Activated CD8-positive, alpha-beta T cell treated with anti-CD3 and anti-CD28 coated beads for 36 hours (primary cell): ENCODE results near the gene NRL. TPM values are rescaled to one million over a fixed set of nuclear protein-coding genes. Genes with fewer than 3 reads are reported as not detected.
A peak's percentile ranks its signal among the peaks of the same experiment; 100 is the strongest.

ENCODE experiments used
- ATAC-seq: fragments of 200-7000 bp; cut with Tn5 transposase; one replicate; pipeline ENCODE4 v1.10.0; 2021; ENCODE audit warnings: mild to moderate bottlenecking, moderate library complexity
- CTCF ChIA-PET: fragments of 350-600 bp; sonication (Branson Sonifier 250); formaldehyde crosslinking; loops from one replicate; lab custom pipeline; 2021; ENCODE audit warnings: antibody characterized with exemption; lab: Charles Lee
- POLR2A ChIA-PET: fragments of 350-600 bp; sonication (Branson Sonifier 250); formaldehyde crosslinking; loops from one replicate; lab custom pipeline; 2021; ENCODE audit warnings: antibody characterized with exemption; lab: Charles Lee
- DNase-seq: peaks from one replicate; pipeline ENCODE4 v3.0.0-alpha.2; 2020
- H3K27ac Mint-ChIP-seq: one replicate; pipeline ENCODE4 v1.8.0; 2021; ENCODE audit warnings: mild to moderate bottlenecking, mixed read lengths
- H3K27me3 Mint-ChIP-seq: one replicate; pipeline ENCODE4 v1.8.0; 2021; ENCODE audit warnings: mixed read lengths
- H3K36me3 Mint-ChIP-seq: one replicate; pipeline ENCODE4 v1.8.0; 2021; ENCODE audit warnings: low read depth, mixed read lengths
- H3K4me1 Mint-ChIP-seq: one replicate; pipeline ENCODE4 v1.8.0; 2021; ENCODE audit warnings: low read depth, mixed read lengths
- H3K4me3 Mint-ChIP-seq: one replicate; pipeline ENCODE4 v1.8.0; 2021; ENCODE audit warnings: mild to moderate bottlenecking, moderate library complexity, mixed read lengths
- H3K9me3 Mint-ChIP-seq: one replicate; pipeline ENCODE4 v1.8.0; 2021; ENCODE audit warnings: mixed read lengths
- intact Hi-C: fragments of 100-400 bp; cut with micrococcal nuclease; formaldehyde crosslinking; loops from one replicate; pipeline ENCODE4 v1.10.0; 2022
- total RNA-seq, 2 experiments: library from RNA; stranded (reverse); gene quantifications; one replicate each; pipeline ENCODE4 v1.2.3, GENCODE V29; 2021
- TF ChIP-seq, protein P1 (sequence below): fragments of 200-600 bp; IDR thresholded peaks from one replicate; pipeline ENCODE4 v1.8.0; 2022; ENCODE audit warnings: antibody characterized with exemption, mild to moderate bottlenecking

The NRL gene
- total RNA-seq, 2 experiments from 2014 or later: 1.8 to 2.5 TPM

DNA sequence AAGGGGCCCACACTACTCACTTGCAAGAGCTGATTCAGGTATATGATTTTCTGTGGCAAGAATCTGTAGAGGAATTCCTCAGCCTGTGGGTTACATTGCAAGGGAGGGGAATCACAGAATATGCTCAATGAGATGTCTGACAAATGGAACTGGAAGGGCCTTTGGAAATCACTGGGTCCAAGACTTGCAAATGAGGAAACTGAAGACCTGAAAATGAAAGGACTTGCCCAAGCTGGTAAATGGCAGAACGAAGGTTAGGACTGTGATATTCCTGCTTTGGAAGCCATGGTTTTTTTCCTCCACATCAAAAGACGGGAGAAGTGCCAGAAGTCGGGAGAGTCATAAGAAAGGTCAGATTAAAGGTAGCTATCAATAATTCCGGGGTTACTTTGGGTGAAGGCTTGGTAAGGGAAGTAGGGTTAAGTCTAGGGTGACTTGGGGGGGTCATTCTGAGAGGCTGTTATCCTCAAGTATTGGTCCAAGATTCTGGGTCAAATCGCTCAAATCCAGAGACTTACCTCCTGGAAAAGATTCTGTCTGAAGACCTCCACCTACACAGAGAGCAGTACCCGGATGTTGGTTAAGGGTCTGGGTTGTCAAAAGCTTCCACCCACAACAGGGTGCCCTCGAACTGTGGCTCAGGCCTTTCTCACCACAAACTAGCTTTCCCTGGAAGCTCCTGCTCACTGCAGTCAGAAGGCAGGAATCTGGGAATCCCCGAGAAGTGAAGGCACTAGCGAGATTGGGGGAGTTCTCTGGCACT lies 31.1 kb upstream of the NRL start:
- Mint-ChIP-seq H3K27me3 (no peaks in the 10 kb centered on the region), H3K27ac (peak overlapping the region; percentile 98), H3K4me3 (peak overlapping the region; percentile 89), H3K4me1 (peaks cover 60% of the 10 kb centered on the region), H3K9me3 (no peaks in the 10 kb centered on the region), H3K36me3 (peaks cover 65% of the 10 kb centered on the region)
- ChIA-PET POLR2A (interaction anchor here (0.8 to 10.7 kb wide), 16 partner anchors 9 to 125 kb away, joined by 3 to 178 read pairs (median 5); partner anchors contain the start of genes CHMP4A, DCAF11, IPO4 and IRF9), CTCF (interaction anchor here (0.9 to 8.0 kb wide), 13 partner anchors 9 to 162 kb away, joined by 3 to 91 read pairs (median 6); partner anchors contain the start of genes CIDEB, DCAF11, IRF9 and NRL)
- ATAC-seq: no peak
- peak; percentile 43 for DNase-seq
- TF ChIP-seq, protein P1, sequence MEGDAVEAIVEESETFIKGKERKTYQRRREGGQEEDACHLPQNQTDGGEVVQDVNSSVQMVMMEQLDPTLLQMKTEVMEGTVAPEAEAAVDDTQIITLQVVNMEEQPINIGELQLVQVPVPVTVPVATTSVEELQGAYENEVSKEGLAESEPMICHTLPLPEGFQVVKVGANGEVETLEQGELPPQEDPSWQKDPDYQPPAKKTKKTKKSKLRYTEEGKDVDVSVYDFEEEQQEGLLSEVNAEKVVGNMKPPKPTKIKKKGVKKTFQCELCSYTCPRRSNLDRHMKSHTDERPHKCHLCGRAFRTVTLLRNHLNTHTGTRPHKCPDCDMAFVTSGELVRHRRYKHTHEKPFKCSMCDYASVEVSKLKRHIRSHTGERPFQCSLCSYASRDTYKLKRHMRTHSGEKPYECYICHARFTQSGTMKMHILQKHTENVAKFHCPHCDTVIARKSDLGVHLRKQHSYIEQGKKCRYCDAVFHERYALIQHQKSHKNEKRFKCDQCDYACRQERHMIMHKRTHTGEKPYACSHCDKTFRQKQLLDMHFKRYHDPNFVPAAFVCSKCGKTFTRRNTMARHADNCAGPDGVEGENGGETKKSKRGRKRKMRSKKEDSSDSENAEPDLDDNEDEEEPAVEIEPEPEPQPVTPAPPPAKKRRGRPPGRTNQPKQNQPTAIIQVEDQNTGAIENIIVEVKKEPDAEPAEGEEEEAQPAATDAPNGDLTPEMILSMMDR: no peak
- intact Hi-C loops: no loop called here

DNA sequence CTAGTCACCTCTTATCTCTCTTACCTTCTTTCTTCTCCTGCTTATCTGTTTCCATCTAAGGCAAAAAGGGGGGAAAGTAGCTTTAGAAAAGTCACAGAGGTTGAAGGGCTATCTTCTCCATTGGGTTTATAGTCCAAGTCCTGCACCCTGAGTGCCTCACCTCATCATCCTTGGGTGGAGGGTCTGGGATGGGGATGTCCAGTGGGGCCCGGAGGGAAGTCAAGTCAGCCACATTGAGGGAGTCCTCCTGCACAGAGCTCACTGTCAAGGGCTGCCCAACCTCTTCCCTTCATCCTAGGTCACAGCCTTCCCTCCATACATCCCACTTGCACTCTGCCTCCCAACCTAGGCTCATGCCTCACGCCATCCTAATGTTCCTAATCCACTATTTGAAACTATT lies 30.5 kb upstream of the NRL start:
- Mint-ChIP-seq H3K9me3 (no peaks in the 10 kb centered on the region), H3K4me3 (peak overlapping the region; percentile 89), H3K27me3 (no peaks in the 10 kb centered on the region), H3K4me1 (peaks cover 54% of the 10 kb centered on the region), H3K36me3 (peaks cover 65% of the 10 kb centered on the region), H3K27ac (peak overlapping the region; percentile 98)
- DNase-seq: no peak
- TF ChIP-seq, protein P1: no peak
- CTCF ChIA-PET: interaction anchor here (1.2 to 8.0 kb wide), 9 partner anchors 9 to 163 kb away, joined by 3 to 91 read pairs (median 9); partner anchors contain the start of genes CIDEB, IRF9 and PSME1
- intact Hi-C loops: no loop called here
- POLR2A ChIA-PET: interaction anchor here (1.0 to 10.7 kb wide), 12 partner anchors 8 to 69 kb away, joined by 3 to 178 read pairs (median 6); partner anchors contain the start of genes CHMP4A, DCAF11, IPO4 and IRF9
- no peak for ATAC-seq

DNA sequence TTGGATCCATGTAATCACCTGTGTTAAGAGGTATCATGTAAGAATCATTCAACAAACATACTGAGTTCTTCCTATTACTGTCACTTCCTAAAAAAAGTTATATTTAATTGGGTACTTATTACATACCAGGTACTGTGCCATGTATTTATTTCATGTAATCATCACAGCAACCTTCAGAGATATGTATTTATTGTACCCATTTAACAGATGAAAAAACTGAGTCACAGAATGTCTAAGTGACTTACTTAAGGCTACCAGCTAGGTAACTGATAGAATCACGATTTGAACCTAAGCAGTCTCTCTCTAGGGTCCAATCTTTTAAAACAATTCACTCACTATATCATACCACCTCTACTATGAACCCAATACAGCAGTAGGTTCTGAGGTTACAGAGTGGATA lies 29.7 kb upstream of the NRL start:
- ChIA-PET CTCF (interaction anchor here (1.3 to 8.0 kb wide), 4 partner anchors 16 to 164 kb away, joined by 3 to 91 read pairs (median 8); partner anchors contain the start of genes CIDEB and IRF9), POLR2A (interaction anchor here (0.9 to 10.7 kb wide), 5 partner anchors 9 to 45 kb away, joined by 3 to 178 read pairs (median 4); partner anchors contain the start of genes DCAF11, IRF9 and NRL)
- Mint-ChIP-seq H3K9me3 (no peaks in the 10 kb centered on the region), H3K27ac (peak overlapping the region; percentile 67), H3K4me1 (peaks cover 54% of the 10 kb centered on the region), H3K27me3 (no peaks in the 10 kb centered on the region), H3K36me3 (peaks cover 67% of the 10 kb centered on the region), H3K4me3 (peak overlapping the region; percentile 89)
- TF ChIP-seq, protein P1: no peak
- no peak for DNase-seq
- ATAC-seq: no peak
- intact Hi-C loops: no loop called here

DNA sequence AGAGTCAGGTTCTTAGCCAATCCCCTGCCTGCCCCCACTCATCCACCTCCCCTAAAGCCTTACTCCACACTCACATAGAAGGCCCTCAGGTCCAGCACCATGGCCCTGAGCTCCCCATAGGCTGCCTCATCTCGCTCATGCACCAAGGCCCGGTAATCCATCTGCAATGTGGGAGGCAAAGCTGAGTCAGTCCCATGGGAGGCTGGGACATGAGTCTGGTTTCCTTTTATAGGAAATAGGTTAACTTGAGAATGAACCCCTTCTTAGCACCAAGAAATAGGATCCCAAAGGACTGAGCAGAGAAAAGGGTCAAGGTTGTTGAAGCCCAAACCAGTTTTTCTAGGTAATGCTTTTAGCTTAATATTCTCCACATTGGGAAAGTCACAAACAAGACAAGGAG lies 28.8 kb upstream of the NRL start:
- no peaks in the 10 kb centered on the region for H3K9me3 Mint-ChIP-seq
- H3K4me3 Mint-ChIP-seq: no peak overlapping the region
- peak overlapping the region; percentile 72 for H3K27ac Mint-ChIP-seq
- H3K27me3 Mint-ChIP-seq: no peaks in the 10 kb centered on the region
- intact Hi-C loops: no loop called here
- DNase-seq (no peak), ATAC-seq (no peak)
- H3K36me3 Mint-ChIP-seq: peaks cover 67% of the 10 kb centered on the region
- ChIA-PET CTCF (interaction anchor here (1.3 to 1.8 kb wide), 4 partner anchors 17 to 165 kb away, joined by 3 to 10 read pairs (median 6); partner anchors contain the start of genes CIDEB and IRF9), POLR2A (interaction anchor here (0.8 to 10.7 kb wide), 7 partner anchors 10 to 70 kb away, joined by 3 to 178 read pairs (median 4); partner anchors contain the start of genes CHMP4A, DCAF11, IRF9 and NRL)
- TF ChIP-seq, protein P1: no peak
- peaks cover 54% of the 10 kb centered on the region for H3K4me1 Mint-ChIP-seq
